Liver (tissue), 9 donors: Measurements from ENCODE around the gene MZT2B. TPM values are rescaled to one million over a fixed set of nuclear protein-coding genes. Genes with fewer than 3 reads are reported as not detected.
A peak's percentile ranks its signal among the peaks of the same experiment; 100 is the strongest.
"Not testable (repeated sequence)": the region's sequence is repeated elsewhere in the genome, so short reads cannot be mapped to it uniquely, and the experiment has no call there.

Experiments
- DNase-seq: peaks from one replicate; pipeline ENCODE4 v3.0.0-alpha.2; 2017; ENCODE audit warnings: low spot score
- H3K27ac ChIP-seq, 2 donors: one replicate each; pipeline ENCODE4 v1.7.0; 2013; ENCODE audit warnings: inconsistent platforms in 2 of 2, low read length in 2 of 2, control low read depth in 1 of 2, low read depth in 1 of 2, mild to moderate bottlenecking in 1 of 2
- H3K27me3 ChIP-seq, 4 donors: one replicate each; pipeline versions ENCODE4 v1.6.1 to v1.7.0; 2013; ENCODE audit warnings: low read length in 3 of 4, inconsistent platforms in 1 of 4, mild to moderate bottlenecking in 1 of 4, moderate library complexity in 1 of 4; ENCODE audit not compliant: control insufficient read depth in 4 of 4, insufficient read depth in 4 of 4
- H3K36me3 ChIP-seq, 4 donors: one replicate each; pipeline versions ENCODE4 v1.6.1 to v1.7.0; 2013; ENCODE audit warnings: low read length in 3 of 4, mild to moderate bottlenecking in 3 of 4, low read depth in 1 of 4, moderate library complexity in 1 of 4; ENCODE audit not compliant: control insufficient read depth in 4 of 4, insufficient read depth in 3 of 4
- H3K4me1 ChIP-seq, 4 donors: one replicate each; pipeline versions ENCODE4 v1.6.1 to v1.7.0; 2013; ENCODE audit warnings: low read length in 3 of 4, mild to moderate bottlenecking in 3 of 4, moderate library complexity in 1 of 4; ENCODE audit not compliant: control insufficient read depth in 4 of 4, insufficient read depth in 4 of 4
- H3K4me3 ChIP-seq, 3 donors: one replicate each; pipeline versions ENCODE4 v1.6.1 to v1.7.0; 2013; ENCODE audit warnings: low read length in 3 of 3, control low read depth in 1 of 3, low read depth in 1 of 3, mild to moderate bottlenecking in 1 of 3
- H3K9ac ChIP-seq, 2 donors: one replicate each; pipeline ENCODE4 v1.7.0; 2013; ENCODE audit warnings: low read length in 2 of 2, mild to moderate bottlenecking in 2 of 2, moderate library complexity in 2 of 2, control low read depth in 1 of 2, low read depth in 1 of 2
- H3K9me3 ChIP-seq, 4 donors: one replicate each; pipeline versions ENCODE4 v1.6.1 to v1.7.0; 2013; ENCODE audit warnings: low read length in 3 of 4; ENCODE audit not compliant: control insufficient read depth in 4 of 4
- EGR1 ChIP-seq, 2 donors: IDR thresholded peaks; 2 replicates each; pipeline ENCODE4 v1.6.1; 2016 to 2018; ENCODE audit warnings: antibody characterized with exemption in 2 of 2, low read depth in 2 of 2
- FOXA2 ChIP-seq: IDR thresholded peaks from 2 replicates; pipeline ENCODE4 v1.6.1; 2016; ENCODE audit warnings: antibody characterized with exemption
- HNF4A ChIP-seq, 2 donors: conservative IDR thresholded peaks; 2 replicates each; pipeline ENCODE4 v1.6.1; 2016; ENCODE audit warnings: antibody characterized with exemption in 2 of 2, mild to moderate bottlenecking in 2 of 2
- NR2F2 ChIP-seq: IDR thresholded peaks from 2 replicates; pipeline ENCODE4 v1.6.1; 2016; ENCODE audit warnings: antibody characterized with exemption
- RAD21 ChIP-seq, 2 donors: IDR thresholded peaks; 2 replicates each; pipeline ENCODE4 v1.6.1; 2016; ENCODE audit warnings: antibody characterized with exemption in 2 of 2, mild to moderate bottlenecking in 2 of 2
- WGBS: extraction: QIAGEN DNeasy Blood & Tissue Kit; methylation state at CpG from one replicate; pipeline ENCODE4 v1.1.7; 2013; 5-methylcytosine and 5-hydroxymethylcytosine counted together
- polyA plus RNA-seq, 2 donors: library from polyadenylated mRNA; stranded (reverse) in 1 of 2; unstranded in 1 of 2; fragments of 200-250 nt in 1 of 2; fragments of >200 nt in 1 of 2; fragmentation: Nextera tagmentation in 1 of 2; extraction: Ambion mirVana in 1 of 2; gene quantifications; one replicate each; pipeline versions ENCODE4 v1.2.1 to v1.2.3, GENCODE V29; 2013 to 2015
- total RNA-seq, 2 donors: library from RNA; depleted of rRNA; stranded (reverse); fragments of >200 nt; gene quantifications; one replicate each; pipeline ENCODE4 v1.2.3, GENCODE V29; 2014
- TF ChIP-seq, protein P1 (sequence below): fragments of 150-350 bp; IDR thresholded peaks from 2 replicates; pipeline ENCODE4 v1.5.1; 2017; ENCODE audit warnings: improper control_type of control experiment, low read depth, low read length; ENCODE audit not compliant: missing input control
- TF ChIP-seq, protein P2 (sequence below): IDR thresholded peaks from 2 replicates; pipeline ENCODE4 v1.6.1; 2016; ENCODE audit warnings: antibody characterized with exemption, mild to moderate bottlenecking
- donor health status: healthy.
- donor health status: healthy.
- donor health status: healthy.
- donor health status: healthy.
- donor health status: healthy.

MZT2B gene, protein sequence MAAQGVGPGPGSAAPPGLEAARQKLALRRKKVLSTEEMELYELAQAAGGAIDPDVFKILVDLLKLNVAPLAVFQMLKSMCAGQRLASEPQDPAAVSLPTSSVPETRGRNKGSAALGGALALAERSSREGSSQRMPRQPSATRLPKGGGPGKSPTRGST
- total RNA-seq (10 to 100 TPM; 32.0 to 98.2 TPM), polyA plus RNA-seq (100 to 1,000 TPM; 142 to 143 TPM)

DNA sequence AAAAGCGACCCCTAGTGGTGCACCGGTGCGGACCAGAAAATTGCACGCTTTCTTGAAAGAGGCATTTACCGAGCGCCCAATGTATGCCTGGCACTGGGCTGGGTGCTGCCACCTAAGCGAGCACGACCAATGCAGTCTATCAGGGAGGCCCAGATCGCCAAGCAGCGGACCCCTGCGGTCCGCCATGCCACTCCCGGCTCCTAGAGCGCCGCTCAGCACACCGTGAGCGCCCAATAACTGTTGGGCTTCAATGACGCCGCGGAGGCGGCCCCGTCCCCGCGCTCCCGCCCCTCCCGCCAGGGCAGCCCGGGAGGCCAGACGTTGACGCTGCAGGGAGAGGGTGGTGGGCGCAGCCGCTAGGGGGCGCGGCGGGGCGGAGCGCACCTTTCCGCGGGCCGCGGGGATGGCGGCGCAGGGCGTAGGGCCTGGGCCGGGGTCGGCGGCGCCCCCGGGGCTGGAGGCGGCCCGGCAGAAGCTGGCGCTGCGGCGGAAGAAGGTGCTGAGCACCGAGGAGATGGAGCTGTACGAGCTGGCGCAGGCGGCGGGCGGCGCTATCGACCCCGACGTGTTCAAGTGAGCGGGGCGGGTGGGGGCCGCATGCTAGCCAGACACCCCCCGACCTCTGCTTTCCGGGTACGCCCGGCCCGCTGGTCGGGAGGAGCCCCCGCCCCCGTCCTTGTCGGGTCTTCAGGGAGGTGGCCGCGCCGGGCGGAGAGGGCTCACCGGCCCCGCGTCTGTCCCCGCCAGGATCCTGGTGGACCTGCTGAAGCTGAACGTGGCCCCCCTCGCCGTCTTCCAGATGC, at the start of gene MZT2B:
Gene MZT2B, plus strand, starts transcription at position 383 of the 803 bp plus-strand sequence. Its CDS starts 21 bp downstream, at position 404.
- peak within 1 kb of the TSS; percentile 95 for H3K27ac ChIP-seq
- H3K9ac ChIP-seq = peak within 1 kb of the TSS; percentile 80 to 85
- peak; percentile 87 for DNase-seq
- peak within 1 kb of the TSS; percentile 73 to 99 (median 95) for H3K4me3 ChIP-seq
- under 1% methylated on average over 83 of the region's 86 CpGs for WGBS
- not testable (repeated sequence) for H3K9me3 ChIP-seq, H3K36me3 ChIP-seq, H3K27me3 ChIP-seq
- H3K4me1 ChIP-seq = peaks cover 5 to 22% (median 17%) of the 10 kb centered on the region in 4 donors
- TF ChIP-seq RAD21 (IDR thresholded peaks at IDR 0.05) = peak in 1 of 2 donors; percentile 53
- TF ChIP-seq, protein P1, sequence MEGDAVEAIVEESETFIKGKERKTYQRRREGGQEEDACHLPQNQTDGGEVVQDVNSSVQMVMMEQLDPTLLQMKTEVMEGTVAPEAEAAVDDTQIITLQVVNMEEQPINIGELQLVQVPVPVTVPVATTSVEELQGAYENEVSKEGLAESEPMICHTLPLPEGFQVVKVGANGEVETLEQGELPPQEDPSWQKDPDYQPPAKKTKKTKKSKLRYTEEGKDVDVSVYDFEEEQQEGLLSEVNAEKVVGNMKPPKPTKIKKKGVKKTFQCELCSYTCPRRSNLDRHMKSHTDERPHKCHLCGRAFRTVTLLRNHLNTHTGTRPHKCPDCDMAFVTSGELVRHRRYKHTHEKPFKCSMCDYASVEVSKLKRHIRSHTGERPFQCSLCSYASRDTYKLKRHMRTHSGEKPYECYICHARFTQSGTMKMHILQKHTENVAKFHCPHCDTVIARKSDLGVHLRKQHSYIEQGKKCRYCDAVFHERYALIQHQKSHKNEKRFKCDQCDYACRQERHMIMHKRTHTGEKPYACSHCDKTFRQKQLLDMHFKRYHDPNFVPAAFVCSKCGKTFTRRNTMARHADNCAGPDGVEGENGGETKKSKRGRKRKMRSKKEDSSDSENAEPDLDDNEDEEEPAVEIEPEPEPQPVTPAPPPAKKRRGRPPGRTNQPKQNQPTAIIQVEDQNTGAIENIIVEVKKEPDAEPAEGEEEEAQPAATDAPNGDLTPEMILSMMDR = peak; percentile 78

DNA sequence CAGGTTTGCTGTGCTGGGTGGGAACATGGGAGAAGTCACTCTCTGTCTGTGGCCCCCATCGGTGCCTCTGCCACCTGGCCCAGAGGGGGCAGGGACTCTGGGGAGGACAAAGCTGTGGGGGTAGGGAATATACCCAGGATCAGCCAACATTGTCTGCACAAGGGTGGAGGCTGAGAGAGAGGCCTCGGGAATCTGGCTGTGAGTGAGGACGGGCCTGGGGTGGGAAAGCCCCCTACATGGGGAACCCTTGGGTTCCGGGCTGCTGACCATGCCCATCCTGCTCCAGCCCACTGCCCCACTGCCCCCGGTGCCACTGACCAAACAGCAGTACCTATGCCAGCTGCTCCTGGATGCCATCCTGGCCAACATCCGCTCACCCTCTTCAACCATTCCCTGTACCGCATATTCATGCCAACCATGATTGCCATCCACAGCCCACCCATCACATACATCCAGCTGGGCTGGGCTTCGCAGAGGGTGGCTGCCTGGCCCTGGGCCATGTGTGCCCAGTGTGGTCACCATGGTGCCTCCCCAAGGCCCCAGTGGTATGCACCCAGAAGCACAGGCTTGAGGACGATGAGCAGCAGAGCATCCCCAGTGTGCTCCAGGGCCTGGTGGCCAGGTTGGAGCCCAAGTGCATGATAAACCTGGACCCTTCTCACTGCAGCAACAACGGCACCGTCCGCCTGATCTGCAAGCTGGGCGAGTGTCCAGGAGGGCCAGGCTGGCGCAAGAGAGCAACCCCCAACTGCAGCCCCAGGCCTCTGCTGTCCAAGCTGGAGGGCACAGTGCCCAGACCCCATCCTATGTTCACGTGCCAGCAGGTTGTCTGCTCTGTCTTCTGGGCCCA, 46.1 kb upstream of the MZT2B start:
- H3K27ac ChIP-seq = no peak overlapping the region
- H3K9ac ChIP-seq = no peak overlapping the region
- H3K9me3 ChIP-seq = no peaks in the 10 kb centered on the region
- no peak for TF ChIP-seq FOXA2
- TF ChIP-seq, protein P2, sequence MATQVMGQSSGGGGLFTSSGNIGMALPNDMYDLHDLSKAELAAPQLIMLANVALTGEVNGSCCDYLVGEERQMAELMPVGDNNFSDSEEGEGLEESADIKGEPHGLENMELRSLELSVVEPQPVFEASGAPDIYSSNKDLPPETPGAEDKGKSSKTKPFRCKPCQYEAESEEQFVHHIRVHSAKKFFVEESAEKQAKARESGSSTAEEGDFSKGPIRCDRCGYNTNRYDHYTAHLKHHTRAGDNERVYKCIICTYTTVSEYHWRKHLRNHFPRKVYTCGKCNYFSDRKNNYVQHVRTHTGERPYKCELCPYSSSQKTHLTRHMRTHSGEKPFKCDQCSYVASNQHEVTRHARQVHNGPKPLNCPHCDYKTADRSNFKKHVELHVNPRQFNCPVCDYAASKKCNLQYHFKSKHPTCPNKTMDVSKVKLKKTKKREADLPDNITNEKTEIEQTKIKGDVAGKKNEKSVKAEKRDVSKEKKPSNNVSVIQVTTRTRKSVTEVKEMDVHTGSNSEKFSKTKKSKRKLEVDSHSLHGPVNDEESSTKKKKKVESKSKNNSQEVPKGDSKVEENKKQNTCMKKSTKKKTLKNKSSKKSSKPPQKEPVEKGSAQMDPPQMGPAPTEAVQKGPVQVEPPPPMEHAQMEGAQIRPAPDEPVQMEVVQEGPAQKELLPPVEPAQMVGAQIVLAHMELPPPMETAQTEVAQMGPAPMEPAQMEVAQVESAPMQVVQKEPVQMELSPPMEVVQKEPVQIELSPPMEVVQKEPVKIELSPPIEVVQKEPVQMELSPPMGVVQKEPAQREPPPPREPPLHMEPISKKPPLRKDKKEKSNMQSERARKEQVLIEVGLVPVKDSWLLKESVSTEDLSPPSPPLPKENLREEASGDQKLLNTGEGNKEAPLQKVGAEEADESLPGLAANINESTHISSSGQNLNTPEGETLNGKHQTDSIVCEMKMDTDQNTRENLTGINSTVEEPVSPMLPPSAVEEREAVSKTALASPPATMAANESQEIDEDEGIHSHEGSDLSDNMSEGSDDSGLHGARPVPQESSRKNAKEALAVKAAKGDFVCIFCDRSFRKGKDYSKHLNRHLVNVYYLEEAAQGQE = no peak
- no peak for TF ChIP-seq HNF4A (conservative IDR thresholded peaks at IDR 0.05)
- no peak for TF ChIP-seq EGR1 (IDR thresholded peaks at IDR 0.05; ENCODE audit: low read depth in 2 of 2)
- no peak for TF ChIP-seq NR2F2
- peak; percentile 25 for DNase-seq
- no peaks in the 10 kb centered on the region for H3K27me3 ChIP-seq
- no peaks in the 10 kb centered on the region for H3K4me1 ChIP-seq
- WGBS = 93% methylated on average over 15 of the region's 15 CpGs
- H3K4me3 ChIP-seq = no peak overlapping the region
- H3K36me3 ChIP-seq = no peaks in the 10 kb centered on the region

DNA sequence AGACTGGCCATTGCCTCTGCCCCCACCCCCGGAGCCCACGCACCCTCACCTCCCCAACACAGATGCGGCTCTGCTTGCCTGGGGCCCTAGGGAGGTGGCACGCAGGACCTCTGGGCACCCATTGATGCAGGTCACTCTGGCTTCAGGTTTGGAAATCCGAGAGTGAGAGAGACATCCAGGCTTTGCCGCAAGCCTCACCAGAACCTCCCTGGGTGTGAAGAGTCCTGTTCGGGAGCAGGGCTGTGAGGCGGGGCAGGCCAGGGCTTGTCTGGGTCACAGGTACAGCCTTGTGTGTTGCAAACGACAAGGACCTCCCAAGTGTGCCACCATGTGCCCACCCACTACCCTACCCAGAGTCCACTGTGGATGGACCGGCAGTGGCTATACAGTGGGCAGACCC, 45.5 kb upstream of the MZT2B start:
- DNase-seq, H3K36me3 ChIP-seq, H3K9me3 ChIP-seq, H3K4me1 ChIP-seq, H3K27ac ChIP-seq, H3K9ac ChIP-seq, H3K4me3 ChIP-seq, H3K27me3 ChIP-seq: not testable (repeated sequence)
- WGBS = 93% methylated on average over 9 of the region's 10 CpGs

DNA sequence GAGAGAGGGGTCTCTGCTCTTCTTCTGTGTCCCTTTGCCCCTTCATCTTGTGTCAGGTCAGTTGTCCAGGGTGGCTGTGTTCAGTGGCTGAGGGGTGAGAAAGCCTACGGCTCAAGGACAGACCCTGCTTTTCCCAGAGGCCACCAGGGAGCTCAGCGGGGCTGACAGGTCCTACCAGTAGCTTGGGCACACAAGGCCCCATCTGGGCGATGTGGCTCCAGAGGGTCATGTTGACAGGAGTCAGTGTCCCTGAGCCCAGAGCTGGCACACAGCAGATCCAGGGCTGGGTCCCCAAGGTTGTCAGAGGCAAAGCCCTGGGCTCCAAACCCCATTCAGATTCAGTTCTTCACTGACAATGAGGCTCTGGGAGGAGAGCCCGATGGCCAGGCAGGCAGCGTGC, 44.9 kb upstream of the MZT2B start:
- 77% methylated on average over 5 of the region's 5 CpGs for WGBS
- H3K27me3 ChIP-seq, DNase-seq, H3K9ac ChIP-seq, H3K9me3 ChIP-seq, H3K4me3 ChIP-seq, H3K4me1 ChIP-seq, H3K36me3 ChIP-seq, H3K27ac ChIP-seq: not testable (repeated sequence)

DNA sequence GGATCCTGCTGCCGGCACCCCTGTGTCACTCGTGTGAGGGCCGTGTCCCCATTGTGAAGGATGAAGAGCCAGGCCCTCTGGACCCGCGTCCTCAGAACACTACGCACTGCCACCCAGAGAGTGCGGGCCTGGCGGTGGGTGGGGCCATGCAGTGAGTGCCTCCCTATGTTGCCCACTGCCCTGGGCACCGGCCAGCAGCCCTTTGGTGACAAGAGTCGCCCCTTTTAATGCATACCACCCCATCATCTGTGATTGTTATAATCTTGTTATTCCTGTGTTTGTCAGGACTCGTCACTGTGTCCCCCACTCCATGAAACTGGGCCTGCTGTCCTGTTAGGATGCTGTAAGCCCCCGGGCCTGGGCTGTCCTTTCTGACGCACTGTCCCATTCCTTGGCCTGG, 43.7 kb upstream of the MZT2B start:
- not testable (repeated sequence) for DNase-seq, H3K9ac ChIP-seq, H3K9me3 ChIP-seq, H3K36me3 ChIP-seq, H3K27ac ChIP-seq, H3K27me3 ChIP-seq, H3K4me3 ChIP-seq, H3K4me1 ChIP-seq
- 87% methylated on average over 10 of the region's 13 CpGs for WGBS
